ENCODE measurements around the gene B3GNT3. TPM values are rescaled to one million over a fixed set of nuclear protein-coding genes. Genes with fewer than 3 reads are reported as not detected.

Gene B3GNT3
- total and polyA plus RNA-seq, 9 of the 15 experiments (the other 6 are each of a cell fraction or from before 2014, with no cell fraction given): 0.06 to 0.11 (median 0.07) TPM; not detected in 6

DNA sequence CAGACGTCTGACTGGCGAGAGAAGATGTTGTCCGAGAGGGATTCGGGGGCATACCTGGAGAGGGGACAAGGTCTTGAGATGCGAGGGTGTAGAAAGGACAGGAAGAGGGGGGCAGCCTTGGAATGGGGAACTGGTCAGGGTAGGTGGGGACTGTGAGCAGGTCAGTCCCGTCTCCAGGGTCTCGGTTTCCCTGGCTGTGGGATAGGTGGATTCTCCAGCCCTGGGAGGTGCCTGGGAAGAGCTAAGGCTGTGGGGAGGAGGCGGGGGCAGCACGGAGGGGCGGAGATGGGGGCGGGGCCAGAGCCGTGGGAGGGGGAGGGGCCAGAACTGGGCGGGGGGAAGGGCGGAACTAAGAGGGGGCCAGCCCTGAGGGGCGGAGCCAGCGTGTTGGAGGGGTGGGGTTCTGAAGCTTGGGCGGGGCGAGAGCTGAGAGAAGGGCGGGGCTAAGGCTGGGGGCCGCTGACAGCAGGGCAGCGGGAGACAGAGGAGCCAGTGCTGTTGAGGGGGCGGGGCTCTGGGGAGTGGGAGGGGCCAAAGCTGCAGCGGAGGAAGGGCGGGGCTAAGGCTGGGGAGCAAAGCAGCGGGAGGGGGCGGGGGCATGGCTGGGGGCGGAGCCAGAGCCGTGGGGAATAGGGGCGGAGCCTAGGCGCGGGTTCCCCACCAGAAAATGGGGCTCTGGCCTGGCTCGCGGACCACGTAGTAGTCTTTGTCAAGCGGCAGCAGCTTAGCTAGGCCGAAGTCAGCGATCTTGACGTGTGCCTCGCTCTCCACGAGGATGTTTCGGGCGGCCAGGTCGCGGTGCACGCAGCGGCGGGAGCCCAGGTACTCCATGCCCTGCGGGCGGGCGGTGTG is 35.9 kb downstream of the B3GNT3 start (continued):
- TF ChIP-seq, protein P1, sequence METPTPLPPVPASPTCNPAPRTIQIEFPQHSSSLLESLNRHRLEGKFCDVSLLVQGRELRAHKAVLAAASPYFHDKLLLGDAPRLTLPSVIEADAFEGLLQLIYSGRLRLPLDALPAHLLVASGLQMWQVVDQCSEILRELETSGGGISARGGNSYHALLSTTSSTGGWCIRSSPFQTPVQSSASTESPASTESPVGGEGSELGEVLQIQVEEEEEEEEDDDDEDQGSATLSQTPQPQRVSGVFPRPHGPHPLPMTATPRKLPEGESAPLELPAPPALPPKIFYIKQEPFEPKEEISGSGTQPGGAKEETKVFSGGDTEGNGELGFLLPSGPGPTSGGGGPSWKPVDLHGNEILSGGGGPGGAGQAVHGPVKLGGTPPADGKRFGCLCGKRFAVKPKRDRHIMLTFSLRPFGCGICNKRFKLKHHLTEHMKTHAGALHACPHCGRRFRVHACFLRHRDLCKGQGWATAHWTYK (CRISPR knock-in tag; IDR thresholded peaks at IDR 0.05): no peak

DNA sequence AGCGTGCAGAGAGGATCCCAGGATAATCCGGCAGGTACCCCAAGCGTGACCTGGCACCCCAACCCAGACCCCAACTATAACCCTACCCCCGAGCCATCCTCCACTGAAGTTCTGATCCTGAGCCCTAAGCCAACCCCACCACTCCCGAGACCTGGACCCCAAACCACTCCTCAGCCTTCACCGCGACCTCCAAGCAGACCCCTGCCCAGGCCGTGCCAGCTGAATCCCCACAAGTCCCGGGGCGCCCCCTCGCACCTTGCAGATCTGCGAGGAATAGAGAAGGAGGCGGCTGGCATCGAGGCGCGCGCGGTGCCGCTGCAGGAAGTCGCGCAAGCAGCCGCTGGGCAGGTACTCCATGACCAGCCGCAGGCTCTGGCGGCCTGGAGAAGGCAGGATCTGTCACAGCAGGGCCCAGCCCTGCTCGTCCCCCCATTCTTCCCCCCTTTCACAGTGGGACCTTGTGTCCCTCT is 36.5 kb downstream of the B3GNT3 start:
- Histone ChIP-seq H3K27me3 (ENCODE audit: control insufficient read depth in 2 of 2, insufficient read depth in 2 of 2, low read length in 2 of 2) (peaks cover 2 to 12% of the 10 kb centered on the region in 2 experiments; a peak in 3 of 5 replicates), H3K4me1 (replicated peaks in 1 of 2; ENCODE audit: control insufficient read depth in 2 of 2, insufficient read depth in 2 of 2, low read length in 2 of 2) (peaks cover 4 to 34% of the 10 kb centered on the region in 2 experiments; a peak in 3 of 5 replicates), H3K4me2 (ENCODE audit: insufficient read depth, low read length) (peak overlapping the region; percentile 95), H3K79me2 (ENCODE audit: control insufficient read depth, insufficient read depth, low read length) (no peaks in the 10 kb centered on the region), H3K27ac (ENCODE audit: extremely low read depth, low read depth, low read length) (no peak overlapping the region; the same call in 2 of the 3 replicates), H3K4me3 (peak overlapping the region; percentile 42), H3K9me3 (replicated peaks; ENCODE audit: control insufficient read depth, insufficient read depth, low read depth, low read length) (no peaks in the 10 kb centered on the region), H4K20me1 (replicated peaks; ENCODE audit: control insufficient read depth, insufficient read depth, low read length) (peaks cover 5% of the 10 kb centered on the region; the same call in 1 of the 2 replicates), H3K9ac (ENCODE audit: insufficient read depth in 1 of 2, low read depth in 2 of 2, low read length in 2 of 2) (peak overlapping the region; percentile 50 to 93; a peak in 3 of 4 replicates), H2AFZ (ENCODE audit: low read depth, low read length) (peak overlapping the region; percentile 98), H3K36me3 (ENCODE audit: control insufficient read depth, insufficient read depth, low read length) (no peaks in the 10 kb centered on the region), H3K9me1 (ENCODE audit: control insufficient read depth, insufficient read depth, low read length) (no peaks in the 10 kb centered on the region)
- ChIA-PET CTCF (ENCODE audit: low intra/inter-chr PET ratio) (no interaction called here), POLR2A (no interaction called here)
- BruUV-seq (replicated peaks): no TSS peak
- no peak for DNase-seq (ENCODE audit: extremely low read depth in 1 of 4, low spot score in 3 of 4)
- intact Hi-C loops (cut with micrococcal nuclease): no loop called here
- in situ Hi-C loops (cut with MboI): no loop called here
- no peak for ATAC-seq
- FAIRE-seq: no peak
- WGBS (ENCODE audit: insufficient coverage, low coverage, missing lambda C conversion rate): 40% methylated on average over 25 of the region's 25 CpGs
- peak; percentile 15 to 17; a peak in 1 of 4 replicates for TF ChIP-seq NRF1 (conservative IDR thresholded peaks at IDR 0.05 in 1 of 2, IDR thresholded peaks at IDR 0.05 in 1 of 2)
- TF ChIP-seq, protein P2, sequence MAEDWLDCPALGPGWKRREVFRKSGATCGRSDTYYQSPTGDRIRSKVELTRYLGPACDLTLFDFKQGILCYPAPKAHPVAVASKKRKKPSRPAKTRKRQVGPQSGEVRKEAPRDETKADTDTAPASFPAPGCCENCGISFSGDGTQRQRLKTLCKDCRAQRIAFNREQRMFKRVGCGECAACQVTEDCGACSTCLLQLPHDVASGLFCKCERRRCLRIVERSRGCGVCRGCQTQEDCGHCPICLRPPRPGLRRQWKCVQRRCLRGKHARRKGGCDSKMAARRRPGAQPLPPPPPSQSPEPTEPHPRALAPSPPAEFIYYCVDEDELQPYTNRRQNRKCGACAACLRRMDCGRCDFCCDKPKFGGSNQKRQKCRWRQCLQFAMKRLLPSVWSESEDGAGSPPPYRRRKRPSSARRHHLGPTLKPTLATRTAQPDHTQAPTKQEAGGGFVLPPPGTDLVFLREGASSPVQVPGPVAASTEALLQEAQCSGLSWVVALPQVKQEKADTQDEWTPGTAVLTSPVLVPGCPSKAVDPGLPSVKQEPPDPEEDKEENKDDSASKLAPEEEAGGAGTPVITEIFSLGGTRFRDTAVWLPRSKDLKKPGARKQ (CRISPR knock-in tag; IDR thresholded peaks at IDR 0.05): 0 out of 2 replicates have a peak, but pooled peaks have one; percentile 66
- TF ChIP-seq ZSCAN29 (IDR thresholded peaks at IDR 0.05): no peak
- no peak for TF ChIP-seq PRPF4 (IDR thresholded peaks at IDR 0.05; ENCODE audit: insufficient read depth, low read depth, low read length, poor library complexity, severe bottlenecking)
- TF ChIP-seq, protein P3, sequence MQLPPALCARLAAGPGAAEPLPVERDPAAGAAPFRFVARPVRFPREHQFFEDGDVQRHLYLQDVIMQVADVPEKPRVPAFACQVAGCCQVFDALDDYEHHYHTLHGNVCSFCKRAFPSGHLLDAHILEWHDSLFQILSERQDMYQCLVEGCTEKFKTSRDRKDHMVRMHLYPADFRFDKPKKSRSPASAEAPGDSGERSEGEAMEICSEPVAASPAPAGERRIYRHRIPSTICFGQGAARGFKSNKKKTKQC (CRISPR knock-in tag; IDR thresholded peaks at IDR 0.05): 0 out of 2 replicates have a peak, but pooled peaks have one; percentile 48
- peak; percentile 17 for TF ChIP-seq CCNT2 (IDR thresholded peaks at IDR 0.05; ENCODE audit: borderline replicate concordance, extremely low read depth, insufficient read length, low read depth, low read length)
- 0 out of 2 replicates have a peak, but pooled peaks have one; percentile 8 for TF ChIP-seq SP1 (CRISPR knock-in tag; IDR thresholded peaks at IDR 0.05)
- peak; percentile 43; the same call in 1 of the 2 replicates for TF ChIP-seq ZBTB7A (IDR thresholded peaks at IDR 0.05; ENCODE audit: borderline replicate concordance, control insufficient read depth, low read depth, low read length)
- no peak for TF ChIP-seq ZNF253 (CRISPR knock-in tag; conservative IDR thresholded peaks at IDR 0.05)
- TF ChIP-seq, protein P4, sequence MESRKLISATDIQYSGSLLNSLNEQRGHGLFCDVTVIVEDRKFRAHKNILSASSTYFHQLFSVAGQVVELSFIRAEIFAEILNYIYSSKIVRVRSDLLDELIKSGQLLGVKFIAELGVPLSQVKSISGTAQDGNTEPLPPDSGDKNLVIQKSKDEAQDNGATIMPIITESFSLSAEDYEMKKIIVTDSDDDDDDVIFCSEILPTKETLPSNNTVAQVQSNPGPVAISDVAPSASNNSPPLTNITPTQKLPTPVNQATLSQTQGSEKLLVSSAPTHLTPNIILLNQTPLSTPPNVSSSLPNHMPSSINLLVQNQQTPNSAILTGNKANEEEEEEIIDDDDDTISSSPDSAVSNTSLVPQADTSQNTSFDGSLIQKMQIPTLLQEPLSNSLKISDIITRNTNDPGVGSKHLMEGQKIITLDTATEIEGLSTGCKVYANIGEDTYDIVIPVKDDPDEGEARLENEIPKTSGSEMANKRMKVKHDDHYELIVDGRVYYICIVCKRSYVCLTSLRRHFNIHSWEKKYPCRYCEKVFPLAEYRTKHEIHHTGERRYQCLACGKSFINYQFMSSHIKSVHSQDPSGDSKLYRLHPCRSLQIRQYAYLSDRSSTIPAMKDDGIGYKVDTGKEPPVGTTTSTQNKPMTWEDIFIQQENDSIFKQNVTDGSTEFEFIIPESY (CRISPR knock-in tag; IDR thresholded peaks at IDR 0.05): peak; percentile 98
- no peak for TF ChIP-seq ZNF780A (CRISPR knock-in tag; IDR thresholded peaks at IDR 0.05)
- 0 out of 2 replicates have a peak, but pooled peaks have one; percentile 22 for TF ChIP-seq ZNF316 (IDR thresholded peaks at IDR 0.05)

Data from K562 (cell line).